Endodermal cell (in vitro differentiated cells): ENCODE results near the gene ARV1. TPM values are rescaled to one million over a fixed set of nuclear protein-coding genes. Genes with fewer than 3 reads are reported as not detected.

Experiments used
- DNase-seq: peaks from one replicate; pipeline ENCODE4 v3.0.0-alpha.2; 2017
- H3K27ac ChIP-seq: 2 replicates; pipeline ENCODE4 v1.5.1; 2013; ENCODE audit warnings: mild to moderate bottlenecking, low read depth, low read length, moderate library complexity
- H3K27me3 ChIP-seq: 2 replicates; pipeline ENCODE4 v1.6.1; 2013; ENCODE audit warnings: mild to moderate bottlenecking, low read length, moderate library complexity; ENCODE audit not compliant: insufficient read depth, control insufficient read depth, poor library complexity, severe bottlenecking
- H3K36me3 ChIP-seq: 2 replicates; pipeline ENCODE4 v1.7.0; 2013; ENCODE audit warnings: mild to moderate bottlenecking, low read length, moderate library complexity; ENCODE audit not compliant: control insufficient read depth, insufficient read depth
- H3K4me1 ChIP-seq: one replicate; pipeline ENCODE4 v1.7.0; 2013; ENCODE audit warnings: low read length; ENCODE audit not compliant: control insufficient read depth, insufficient read depth
- H3K4me3 ChIP-seq: 2 replicates; pipeline ENCODE4 v1.5.1; 2013; ENCODE audit warnings: mild to moderate bottlenecking, low read length, moderate library complexity
- H3K9ac ChIP-seq: 2 replicates; pipeline ENCODE4 v1.6.1; 2013; ENCODE audit warnings: mild to moderate bottlenecking, low read length, moderate library complexity; ENCODE audit not compliant: poor library complexity, severe bottlenecking; ENCODE audit errors: extremely low read depth
- H3K9me3 ChIP-seq: 2 replicates; pipeline ENCODE4 v1.6.1; 2013; ENCODE audit warnings: mild to moderate bottlenecking, low read length, moderate library complexity; ENCODE audit not compliant: control insufficient read depth
- H3K27ac Mint-ChIP-seq: 2 replicates; pipeline ENCODE4 v1.8.0; 2020; ENCODE audit warnings: mixed read lengths
- H3K27me3 Mint-ChIP-seq: 2 replicates; pipeline ENCODE4 v1.8.0; 2021; ENCODE audit warnings: mild to moderate bottlenecking, mixed read lengths; ENCODE audit not compliant: insufficient read depth
- H3K36me3 Mint-ChIP-seq: 2 replicates; pipeline ENCODE4 v1.8.0; 2020; ENCODE audit warnings: low read depth, mixed read lengths
- H3K4me1 Mint-ChIP-seq: 2 replicates; pipeline ENCODE4 v1.8.0; 2020; ENCODE audit warnings: mixed read lengths
- H3K4me3 Mint-ChIP-seq: 2 replicates; pipeline ENCODE4 v1.8.0; 2020; ENCODE audit warnings: mild to moderate bottlenecking, moderate library complexity, mixed read lengths
- H3K9me3 Mint-ChIP-seq: 2 replicates; pipeline ENCODE4 v1.8.0; 2020; ENCODE audit warnings: mild to moderate bottlenecking, mixed read lengths
- WGBS, 2 experiments: methylation state at CpG; one replicate each; pipeline versions ENCODE4 v1.1.5 to v1.1.7; 2013; ENCODE audit warnings: missing lambda C conversion rate in 2 of 2, mixed read lengths in 1 of 2; ENCODE audit not compliant: insufficient coverage in 1 of 2, insufficient read length in 1 of 2; 5-methylcytosine and 5-hydroxymethylcytosine counted together
- total RNA-seq, 2 donors: library from RNA; stranded (reverse); fragmentation: NEBNext Ultra II Directional in 1 of 2; extraction: Animal tissue kit (Norgen Biotek cat#: 25700) in 1 of 2; gene quantifications; 2 replicates in 1 of 2; 3 replicates in 1 of 2; pipeline ENCODE4 v1.2.1, GENCODE V29; 2021
- TF ChIP-seq, protein P1 (sequence below): fragments of 200-600 bp; sonication (generic); conservative IDR thresholded peaks from 2 replicates; pipeline ENCODE4 v1.5.0; 2021; ENCODE audit warnings: antibody characterized with exemption, mild to moderate bottlenecking

The ARV1 gene
- total RNA-seq, 2 donors from 2014 or later = 8.4 to 12.5 TPM

DNA sequence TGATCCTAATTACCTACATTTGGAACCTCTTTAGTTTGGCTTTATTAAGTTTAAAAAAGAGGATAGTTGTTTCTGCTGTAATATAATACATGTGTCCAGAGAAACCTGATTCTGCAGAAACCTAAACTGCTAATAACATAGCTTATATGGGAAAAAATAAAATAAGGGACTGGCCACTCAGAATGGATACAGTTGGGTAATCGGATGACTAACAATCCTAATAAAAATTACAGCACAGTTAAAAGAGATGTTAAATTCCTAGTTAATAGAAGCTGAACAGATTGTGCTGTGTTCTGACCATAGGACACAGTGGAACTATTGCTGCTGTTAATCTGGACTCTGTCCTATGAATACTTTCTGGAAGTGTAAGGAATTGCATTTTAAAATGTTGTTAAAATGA is 16.0 kb downstream of the ARV1 start:
- Histone ChIP-seq H3K9ac (no peak overlapping the region), H3K4me3 (no peak overlapping the region), H3K27ac (no peak overlapping the region), H3K27me3 (no peaks in the 10 kb centered on the region), H3K4me1 (no peaks in the 10 kb centered on the region), H3K36me3 (peaks cover 46% of the 10 kb centered on the region), H3K9me3 (no peaks in the 10 kb centered on the region)
- WGBS, 2 experiments = 100% methylated on average over 1 of the region's 1 CpG
- H3K36me3 Mint-ChIP-seq = peaks cover 30% of the 10 kb centered on the region
- H3K4me1 Mint-ChIP-seq = peaks cover 6% of the 10 kb centered on the region
- no peak overlapping the region for H3K27ac Mint-ChIP-seq
- no peaks in the 10 kb centered on the region for H3K27me3 Mint-ChIP-seq
- no peak for DNase-seq
- no peaks in the 10 kb centered on the region for H3K9me3 Mint-ChIP-seq
- H3K4me3 Mint-ChIP-seq = no peak overlapping the region
- TF ChIP-seq, protein P1, sequence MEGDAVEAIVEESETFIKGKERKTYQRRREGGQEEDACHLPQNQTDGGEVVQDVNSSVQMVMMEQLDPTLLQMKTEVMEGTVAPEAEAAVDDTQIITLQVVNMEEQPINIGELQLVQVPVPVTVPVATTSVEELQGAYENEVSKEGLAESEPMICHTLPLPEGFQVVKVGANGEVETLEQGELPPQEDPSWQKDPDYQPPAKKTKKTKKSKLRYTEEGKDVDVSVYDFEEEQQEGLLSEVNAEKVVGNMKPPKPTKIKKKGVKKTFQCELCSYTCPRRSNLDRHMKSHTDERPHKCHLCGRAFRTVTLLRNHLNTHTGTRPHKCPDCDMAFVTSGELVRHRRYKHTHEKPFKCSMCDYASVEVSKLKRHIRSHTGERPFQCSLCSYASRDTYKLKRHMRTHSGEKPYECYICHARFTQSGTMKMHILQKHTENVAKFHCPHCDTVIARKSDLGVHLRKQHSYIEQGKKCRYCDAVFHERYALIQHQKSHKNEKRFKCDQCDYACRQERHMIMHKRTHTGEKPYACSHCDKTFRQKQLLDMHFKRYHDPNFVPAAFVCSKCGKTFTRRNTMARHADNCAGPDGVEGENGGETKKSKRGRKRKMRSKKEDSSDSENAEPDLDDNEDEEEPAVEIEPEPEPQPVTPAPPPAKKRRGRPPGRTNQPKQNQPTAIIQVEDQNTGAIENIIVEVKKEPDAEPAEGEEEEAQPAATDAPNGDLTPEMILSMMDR = no peak

DNA sequence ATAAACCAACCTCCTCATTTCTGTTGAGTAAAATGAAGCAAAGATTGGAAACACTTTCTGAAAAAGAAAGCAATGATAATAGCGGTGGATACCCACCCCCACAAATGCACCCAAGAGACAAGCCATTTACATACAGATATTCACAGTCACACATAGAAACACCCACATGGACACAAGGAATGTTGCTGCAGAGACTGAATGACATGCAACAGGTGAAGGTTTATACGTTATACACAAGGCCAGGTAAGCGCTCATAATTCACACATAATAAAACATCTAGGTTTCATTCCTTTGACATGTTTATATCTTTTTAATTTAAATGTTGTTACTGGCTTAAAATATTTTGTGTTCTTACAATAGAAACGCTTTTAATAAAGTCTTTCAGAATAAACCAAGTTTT is 21.3 kb downstream of the ARV1 start:
- DNase-seq = no peak
- Mint-ChIP-seq H3K27ac (no peak overlapping the region), H3K27me3 (peaks cover 22% of the 10 kb centered on the region), H3K9me3 (peaks cover 23% of the 10 kb centered on the region), H3K36me3 (peaks cover 39% of the 10 kb centered on the region), H3K4me3 (no peak overlapping the region), H3K4me1 (no peaks in the 10 kb centered on the region)
- peaks cover 53% of the 10 kb centered on the region for H3K36me3 ChIP-seq
- peaks cover 24% of the 10 kb centered on the region for H3K9me3 ChIP-seq
- H3K27me3 ChIP-seq = no peaks in the 10 kb centered on the region
- no peak overlapping the region for H3K9ac ChIP-seq
- no peak overlapping the region for H3K4me3 ChIP-seq
- no peaks in the 10 kb centered on the region for H3K4me1 ChIP-seq
- WGBS, 2 experiments = 98% methylated on average over 3 of the region's 4 CpGs; no CpG with 5 or more reads in 1 of the 2 experiments
- no peak overlapping the region for H3K27ac ChIP-seq
- TF ChIP-seq, protein P1 = no peak

DNA sequence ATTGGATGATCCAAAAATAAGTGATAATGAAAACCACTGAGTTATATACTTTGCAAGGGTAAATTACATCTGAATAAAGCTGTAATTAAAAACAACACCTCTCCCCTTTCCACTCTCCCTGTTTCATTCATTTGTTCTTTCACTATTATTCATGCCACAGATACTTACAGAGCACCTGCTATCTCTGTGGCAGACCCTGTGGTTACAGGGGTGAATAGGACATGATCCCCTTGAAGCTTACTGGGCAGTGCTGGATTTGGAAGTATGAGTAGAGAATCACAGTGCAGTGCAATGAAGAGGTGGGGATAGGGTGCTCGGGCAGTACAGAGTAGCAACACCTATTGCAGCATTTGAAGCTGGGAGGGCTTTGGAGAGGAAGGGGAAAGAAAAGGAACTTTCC is 21.7 kb downstream of the ARV1 start:
- Mint-ChIP-seq H3K27me3 (peaks cover 26% of the 10 kb centered on the region), H3K27ac (no peak overlapping the region), H3K4me1 (no peaks in the 10 kb centered on the region), H3K9me3 (peaks cover 28% of the 10 kb centered on the region), H3K36me3 (peaks cover 39% of the 10 kb centered on the region), H3K4me3 (no peak overlapping the region)
- H3K4me3 ChIP-seq = no peak overlapping the region
- no peaks in the 10 kb centered on the region for H3K4me1 ChIP-seq
- peaks cover 28% of the 10 kb centered on the region for H3K9me3 ChIP-seq
- 82% methylated on average over 1 of the region's 1 CpG; no CpG with 5 or more reads in 1 of the 2 experiments for WGBS, 2 experiments
- H3K27ac ChIP-seq = no peak overlapping the region
- TF ChIP-seq, protein P1 = no peak
- no peak overlapping the region for H3K9ac ChIP-seq
- H3K27me3 ChIP-seq = no peaks in the 10 kb centered on the region
- H3K36me3 ChIP-seq = peaks cover 51% of the 10 kb centered on the region
- DNase-seq = no peak
